ENCODE measurements around the gene NAT10.

The NAT10 gene

GRCh38 chr11:34191578-34191977 lies 86.1 kb downstream of the NAT10 start:
- FAIRE-seq = no peak

- FAIRE-seq = no peak
Measured at GRCh38 chr11:34192481-34193401, 87.3 kb downstream of the NAT10 start.

- no peak for FAIRE-seq
Measured at GRCh38 chr11:34194576-34195335, 89.3 kb downstream of the NAT10 start.
